Duodenal mucosa (tissue), 2 donors: Measurements from ENCODE around the gene LMNTD2.
A peak's percentile ranks its signal among the peaks of the same experiment; 100 is the strongest.

ENCODE experiments used
- H3K27ac ChIP-seq: one replicate; pipeline ENCODE4 v1.7.0; 2013; ENCODE audit warnings: low read depth, low read length
- H3K27me3 ChIP-seq, 2 donors: one replicate each; pipeline ENCODE4 v1.7.0; 2013; ENCODE audit warnings: low read length in 2 of 2, control low read depth in 1 of 2; ENCODE audit not compliant: insufficient read depth in 2 of 2, control insufficient read depth in 1 of 2
- H3K36me3 ChIP-seq, 2 donors: one replicate each; pipeline ENCODE4 v1.7.0; 2013; ENCODE audit warnings: low read length in 2 of 2, control low read depth in 1 of 2; ENCODE audit not compliant: insufficient read depth in 2 of 2, control insufficient read depth in 1 of 2
- H3K4me1 ChIP-seq, 2 donors: one replicate each; pipeline ENCODE4 v1.7.0; 2013; ENCODE audit warnings: low read length in 2 of 2, control low read depth in 1 of 2; ENCODE audit not compliant: insufficient read depth in 2 of 2, control insufficient read depth in 1 of 2
- H3K4me3 ChIP-seq, 2 donors: one replicate each; pipeline ENCODE4 v1.7.0; 2013; ENCODE audit warnings: low read length in 2 of 2, low read depth in 1 of 2
- H3K9ac ChIP-seq, 2 donors: one replicate each; pipeline ENCODE4 v1.7.0; 2013; ENCODE audit warnings: low read length in 2 of 2, low read depth in 1 of 2
- H3K9me3 ChIP-seq, 2 donors: one replicate each; pipeline ENCODE4 v1.7.0; 2013; ENCODE audit warnings: low read length in 2 of 2, control low read depth in 1 of 2; ENCODE audit not compliant: control insufficient read depth in 1 of 2

Gene LMNTD2

GRCh38 chr11:568306-569157 is 8.0 kb upstream of the LMNTD2 start:
- Histone ChIP-seq H3K4me3 (peak overlapping the region; percentile 61 to 70), H3K27ac (peak overlapping the region; percentile 70)

GRCh38 chr11:567629-568292 is 7.2 kb upstream of the LMNTD2 start:
- Histone ChIP-seq H3K27me3 (no peaks in the 10 kb centered on the region), H3K9me3 (no peaks in the 10 kb centered on the region), H3K4me3 (peak overlapping the region; percentile 61 to 65), H3K9ac (peak overlapping the region in 1 of 2 donors; percentile 29), H3K27ac (peak overlapping the region; percentile 70), H3K36me3 (peaks cover 4 to 17% of the 10 kb centered on the region in 2 donors), H3K4me1 (peaks cover 8 to 17% of the 10 kb centered on the region in 2 donors)

More at GRCh38 chr11:568306-569157, 8.0 kb upstream of the LMNTD2 start:
- Histone ChIP-seq H3K36me3 (peaks cover 4 to 9% of the 10 kb centered on the region in 2 donors), H3K9ac (peak overlapping the region; percentile 75 to 85), H3K27me3 (no peaks in the 10 kb centered on the region), H3K9me3 (no peaks in the 10 kb centered on the region), H3K4me1 (peaks cover 8 to 14% of the 10 kb centered on the region in 2 donors)

- H3K4me1 ChIP-seq = peaks cover 11 to 22% of the 10 kb centered on the region in 2 donors
- peak overlapping the region; percentile 61 to 65 for H3K4me3 ChIP-seq
- H3K9me3 ChIP-seq = no peaks in the 10 kb centered on the region
- peak overlapping the region in 1 of 2 donors; percentile 29 for H3K9ac ChIP-seq
- peaks cover 4 to 21% of the 10 kb centered on the region in 2 donors for H3K36me3 ChIP-seq
- H3K27ac ChIP-seq = no peak overlapping the region
- H3K27me3 ChIP-seq = no peaks in the 10 kb centered on the region
These were observed 6.6 kb upstream of the LMNTD2 start for GRCh38 chr11:567011-567628.

GRCh38 chr11:565921-566509 is 5.5 kb upstream of the LMNTD2 start:
- Histone ChIP-seq H3K9me3 (no peaks in the 10 kb centered on the region), H3K27me3 (no peaks in the 10 kb centered on the region), H3K9ac (no peak overlapping the region), H3K27ac (no peak overlapping the region), H3K4me3 (no peak overlapping the region), H3K4me1 (peaks cover 17 to 30% of the 10 kb centered on the region in 2 donors), H3K36me3 (peaks cover 4 to 24% of the 10 kb centered on the region in 2 donors)

- H3K4me3 ChIP-seq = no peak overlapping the region
- H3K27me3 ChIP-seq = no peaks in the 10 kb centered on the region
- peaks cover 21 to 37% of the 10 kb centered on the region in 2 donors for H3K4me1 ChIP-seq
- H3K9ac ChIP-seq = no peak overlapping the region
- peaks cover 4 to 24% of the 10 kb centered on the region in 2 donors for H3K36me3 ChIP-seq
- H3K9me3 ChIP-seq = no peaks in the 10 kb centered on the region
- no peak overlapping the region for H3K27ac ChIP-seq
These were observed 3.5 kb upstream of the LMNTD2 start for GRCh38 chr11:563812-564578.

- no peak overlapping the region for H3K4me3 ChIP-seq
- H3K36me3 ChIP-seq = peaks cover 4 to 24% of the 10 kb centered on the region in 2 donors
- peaks cover 21 to 35% of the 10 kb centered on the region in 2 donors for H3K4me1 ChIP-seq
- H3K9me3 ChIP-seq = no peaks in the 10 kb centered on the region
- no peaks in the 10 kb centered on the region for H3K27me3 ChIP-seq
- H3K9ac ChIP-seq = no peak overlapping the region
- H3K27ac ChIP-seq = no peak overlapping the region
These were observed 2.7 kb upstream of the LMNTD2 start for GRCh38 chr11:563066-563811.

GRCh38 chr11:562046-562645 is 1.6 kb upstream of the LMNTD2 start:
- Histone ChIP-seq H3K4me1 (peaks cover 21 to 28% of the 10 kb centered on the region in 2 donors), H3K27ac (no peak overlapping the region), H3K27me3 (peaks cover 0 to 2% of the 10 kb centered on the region in 2 donors), H3K9ac (peak overlapping the region; percentile 78 to 81), H3K4me3 (peak overlapping the region; percentile 80), H3K9me3 (no peaks in the 10 kb centered on the region), H3K36me3 (peaks cover 4 to 24% of the 10 kb centered on the region in 2 donors)

GRCh38 chr11:561148-562003 is 838 bp upstream of the LMNTD2 start:
- H3K4me1 ChIP-seq = peaks cover 21 to 28% of the 10 kb centered on the region in 2 donors
- peak overlapping the region; percentile 90 for H3K27ac ChIP-seq
- H3K36me3 ChIP-seq = peaks cover 4 to 24% of the 10 kb centered on the region in 2 donors
- H3K9me3 ChIP-seq = no peaks in the 10 kb centered on the region
- H3K9ac ChIP-seq = peak overlapping the region; percentile 78 to 81
- peak overlapping the region; percentile 80 for H3K4me3 ChIP-seq
- peaks cover 0 to 9% of the 10 kb centered on the region in 2 donors for H3K27me3 ChIP-seq
